ENCODE measurements around the gene LGALS7.

- TF ChIP-seq CTCF (IDR thresholded peaks at IDR 0.05) (no peak), POLR2AphosphoS5 (IDR thresholded peaks at IDR 0.05; ENCODE audit: insufficient read depth in 1 of 2, low read depth in 1 of 2) (no peak), POLR2A (IDR thresholded peaks at IDR 0.05) (no peak)
Observed at GRCh38 chr19:38740257-38740592, 33.1 kb downstream of the LGALS7 start.

Measured in vagina (tissue), 2 donors.